IMR-90 (cell line): ENCODE data around the gene DENND6B. TPM values are rescaled to one million over a fixed set of nuclear protein-coding genes. Genes with fewer than 3 reads are reported as not detected.
A peak's percentile ranks its signal among the peaks of the same experiment; 100 is the strongest.

ENCODE experiments used
- ATAC-seq: fragments of 200-7000 bp; cut with Tn5 transposase; 2 replicates; pipeline ENCODE4 v1.9.1; 2020; ENCODE audit warnings: low read depth, mild to moderate bottlenecking, moderate library complexity
- BruUV-seq: library from RNA; stranded (reverse); fragments of 400-500 nt; replicated peaks from 2 replicates; lab custom pipeline; 2021; lab: Mats Ljungman, UMichigan
- CTCF ChIA-PET: fragments of 300-600 bp; formaldehyde crosslinking; extraction: SDS; loops from one replicate; lab custom pipeline; 2021; ENCODE audit warnings: antibody characterized with exemption; lab: Yijun Ruan, JAX
- POLR2A ChIA-PET: fragments of 300-600 bp; sonication (Branson Sonifier 250); formaldehyde crosslinking; loops from one replicate; lab custom pipeline; 2022; ENCODE audit warnings: antibody characterized with exemption; ENCODE audit not compliant: unreplicated experiment; lab: Charles Lee
- DNase-seq: peaks from one replicate; pipeline ENCODE4 v3.0.0; 2013
- H2AFZ ChIP-seq: replicated peaks from 2 replicates; pipeline ENCODE3; 2013; ENCODE audit warnings: low read length, mild to moderate bottlenecking; ENCODE audit not compliant: poor library complexity
- H2AK5ac ChIP-seq: 2 replicates; pipeline ENCODE4 v1.6.1; 2013; ENCODE audit warnings: low read depth, low read length, inconsistent platforms
- H2AK9ac ChIP-seq: replicated peaks from 2 replicates; pipeline ENCODE3; 2013; ENCODE audit warnings: mild to moderate bottlenecking, low read depth, low read length, moderate library complexity; ENCODE audit not compliant: poor library complexity
- H2BK120ac ChIP-seq: 2 replicates; pipeline ENCODE4 v1.6.1; 2013; ENCODE audit warnings: low read depth, low read length, inconsistent platforms
- H2BK15ac ChIP-seq: 3 replicates; pipeline ENCODE4 v1.6.1; 2013; ENCODE audit warnings: low read depth, low read length, inconsistent platforms
- H2BK20ac ChIP-seq: 2 replicates; pipeline ENCODE4 v1.6.1; 2013; ENCODE audit warnings: low read depth, mild to moderate bottlenecking, inconsistent platforms, low read length, moderate library complexity
- H2BK5ac ChIP-seq: 2 replicates; pipeline ENCODE4 v1.6.1; 2013; ENCODE audit warnings: mild to moderate bottlenecking, low read depth, low read length, inconsistent platforms; ENCODE audit not compliant: poor library complexity, severe bottlenecking
- H3K14ac ChIP-seq: replicated peaks from 2 replicates; pipeline ENCODE4 v1.6.1; 2013; ENCODE audit warnings: low read depth, low read length, inconsistent platforms
- H3K18ac ChIP-seq: 2 replicates; pipeline ENCODE4 v1.6.1; 2013; ENCODE audit warnings: low read depth, low read length, control low read depth
- H3K23ac ChIP-seq: 2 replicates; pipeline ENCODE4 v1.6.1; 2013; ENCODE audit warnings: low read depth, low read length, inconsistent platforms
- H3K27ac ChIP-seq: 2 replicates; pipeline ENCODE4 v1.5.1; 2013; ENCODE audit warnings: mild to moderate bottlenecking, control low read depth, low read length; ENCODE audit not compliant: insufficient read depth
- H3K27me3 ChIP-seq: 2 replicates; pipeline ENCODE4 v1.6.1; 2013; ENCODE audit warnings: low read length; ENCODE audit not compliant: control insufficient read depth, insufficient read depth
- H3K36me3 ChIP-seq: 2 replicates; pipeline ENCODE4 v1.6.1; 2013; ENCODE audit warnings: low read length, mixed read lengths; ENCODE audit not compliant: control insufficient read depth, insufficient read depth
- H3K4ac ChIP-seq: 2 replicates; pipeline ENCODE4 v1.6.1; 2013; ENCODE audit warnings: low read depth, low read length, inconsistent platforms
- H3K4me1 ChIP-seq: 2 replicates; pipeline ENCODE4 v1.6.1; 2013; ENCODE audit warnings: low read length, mixed read lengths; ENCODE audit not compliant: control insufficient read depth, insufficient read depth
- H3K4me2 ChIP-seq: 2 replicates; pipeline ENCODE4 v1.6.1; 2013; ENCODE audit warnings: low read depth, mild to moderate bottlenecking, control low read depth, low read length, moderate library complexity
- H3K4me3 ChIP-seq: 2 replicates; pipeline ENCODE4 v1.5.1; 2013; ENCODE audit warnings: low read depth, mild to moderate bottlenecking, control low read depth, low read length, moderate library complexity; ENCODE audit not compliant: insufficient read depth
- H3K56ac ChIP-seq: 2 replicates; pipeline ENCODE4 v1.6.1; 2013; ENCODE audit warnings: low read length, inconsistent platforms; ENCODE audit not compliant: insufficient read depth; ENCODE audit errors: extremely low read depth
- H3K79me1 ChIP-seq, 2 experiments: 2 replicates each; pipeline ENCODE4 v1.6.1; 2013; ENCODE audit warnings: low read length in 2 of 2, inconsistent platforms in 1 of 2, low read depth in 1 of 2
- H3K9ac ChIP-seq: 2 replicates; pipeline ENCODE4 v1.6.1; 2013; ENCODE audit warnings: low read depth, low read length, control low read depth
- H3K9me1 ChIP-seq: 2 replicates; pipeline ENCODE4 v1.6.1; 2013; ENCODE audit warnings: low read length, inconsistent platforms; ENCODE audit not compliant: insufficient read depth
- H3K9me3 ChIP-seq: 2 replicates; pipeline ENCODE4 v1.6.1; 2013; ENCODE audit warnings: low read length; ENCODE audit not compliant: control insufficient read depth, insufficient read depth
- H4K20me1 ChIP-seq: 2 replicates; pipeline ENCODE4 v1.6.1; 2013; ENCODE audit warnings: low read length, inconsistent platforms; ENCODE audit not compliant: insufficient read depth
- H4K5ac ChIP-seq: 2 replicates; pipeline ENCODE4 v1.6.1; 2013; ENCODE audit warnings: mild to moderate bottlenecking, low read depth, low read length, control low read depth
- H4K8ac ChIP-seq, 2 experiments: 2 replicates each; pipeline ENCODE4 v1.6.1; 2013; ENCODE audit warnings: low read depth in 2 of 2, low read length in 2 of 2, control low read depth in 1 of 2, inconsistent platforms in 1 of 2
- H4K91ac ChIP-seq: 2 replicates; pipeline ENCODE4 v1.6.1; 2013; ENCODE audit warnings: low read depth, low read length, inconsistent platforms; ENCODE audit not compliant: insufficient read depth
- MXI1 ChIP-seq: IDR thresholded peaks from 2 replicates; pipeline ENCODE4 v1.6.1; 2012; ENCODE audit warnings: low read depth, mild to moderate bottlenecking, low read length, moderate library complexity, borderline replicate concordance
- POLR2A ChIP-seq: IDR thresholded peaks from 2 replicates; pipeline ENCODE4 v1.6.1; 2012; ENCODE audit warnings: mild to moderate bottlenecking, low read depth, low read length
- WGBS, 2 experiments: methylation state at CpG; one replicate each; pipeline versions ENCODE4 v1.1.5 to v1.1.7; 2013; ENCODE audit warnings: missing lambda C conversion rate in 2 of 2; ENCODE audit not compliant: insufficient read length in 1 of 2; ENCODE audit errors: extremely low coverage in 2 of 2; 5-methylcytosine and 5-hydroxymethylcytosine counted together
- dilution Hi-C: fragments of 300-500 bp; cut with HindIII; formaldehyde crosslinking; loops from one replicate; pipeline ENCODE4 v1.14.3; 2018; ENCODE audit warnings: low sequenced_read_pairs; ENCODE audit not compliant: unreplicated experiment
- in situ Hi-C: fragments of 300-500 bp; cut with MboI; formaldehyde crosslinking; loops from 3 replicates; pipeline ENCODE4 v1.14.3; 2019; ENCODE audit warnings: low sequenced_read_pairs, inconsistent platforms, mixed read lengths
- intact Hi-C: fragments of 100-400 bp; cut with micrococcal nuclease; formaldehyde crosslinking; loops from 2 replicates; pipeline ENCODE4 v1.10.0; 2022
- polyA plus RNA-seq, 3 experiments: library from polyadenylated mRNA; depleted of rRNA; stranded (reverse); fragments of >200 nt; gene quantifications; 2 replicates each; pipeline ENCODE4 v1.2.3, GENCODE V29; 2012; ENCODE audit warnings: low replicate concordance in 1 of 3
- total RNA-seq: library from RNA; depleted of rRNA; stranded (reverse); fragments of >200 nt; gene quantifications from 2 replicates; pipeline ENCODE4 v1.2.3, GENCODE V29; 2012

Gene DENND6B
- total and polyA plus RNA-seq, 2 of the 4 experiments (the other 2 are of a cell fraction) = 0.36 to 4.9 TPM

GRCh38 chr22:50262973-50263617, 63.7 kb downstream of the DENND6B start:
- Histone ChIP-seq H3K9ac (no peak overlapping the region), H3K9me3 (no peaks in the 10 kb centered on the region), H2AK5ac (peak overlapping the region; percentile 59), H2BK5ac (peak overlapping the region; percentile 8), H2AK9ac (peak overlapping the region; percentile 95), H3K4me1 (peaks cover 19% of the 10 kb centered on the region), H3K4ac (no peak overlapping the region; the same call in 1 of the 2 replicates), H3K9me1 (peaks cover 4% of the 10 kb centered on the region; the same call in 1 of the 2 replicates), H3K4me2 (no peak overlapping the region), H4K20me1 (peaks cover 23% of the 10 kb centered on the region), H2BK20ac (no peak overlapping the region), H3K79me1 (peaks cover 9 to 31% of the 10 kb centered on the region in 2 experiments; a peak in 3 of 4 replicates), H3K36me3 (no peaks in the 10 kb centered on the region), H4K8ac (no peak overlapping the region), H3K23ac (no peak overlapping the region), H2BK120ac (no peak overlapping the region), H4K5ac (no peak overlapping the region), H3K56ac (no peak overlapping the region), H3K27me3 (no peaks in the 10 kb centered on the region), H4K91ac (peak overlapping the region; percentile 47; the same call in 1 of the 2 replicates), H2AFZ (peak overlapping the region; percentile 63), H3K14ac (no peak overlapping the region; the same call in 1 of the 2 replicates), H2BK15ac (no peak overlapping the region), H3K27ac (no peak overlapping the region), H3K18ac (no peak overlapping the region), H3K4me3 (no peak overlapping the region)
- TF ChIP-seq POLR2A (no peak), MXI1 (no peak)
- ChIA-PET CTCF (interaction anchor here (0.5 kb wide), 1 partner anchor 34 kb away, joined by 7 read pairs; no protein-coding TSS in a partner anchor), POLR2A (no interaction called here)
- 92% methylated on average over 2 of the region's 9 CpGs; no CpG with 5 or more reads in 1 of the 2 experiments for WGBS, 2 experiments
- DNase-seq (no peak), ATAC-seq (no peak)
- in situ Hi-C loops (no loop called here), dilution Hi-C loops (no loop called here), intact Hi-C loops (no loop called here)
- BruUV-seq = no TSS peak
